Activated T-helper 2 cell treated with anti-CD3 and anti-CD28 coated beads, Interferon-gamma antibody, Interleukin-2, Interleukin-4, amounts not matched to agents 10 μg/mL and 5 μg/mL and 100 μg/mL, durations not matched to agents 14 hours and 24 hours and 36 hours (primary cell): ENCODE data around the gene KRT73. TPM values are rescaled to one million over a fixed set of nuclear protein-coding genes. Genes with fewer than 3 reads are reported as not detected.

Experiments used
- DNase-seq: peaks from one replicate; pipeline ENCODE4 v3.0.0; 2021; ENCODE audit warnings: low spot score
- H3K27ac Mint-ChIP-seq: one replicate; pipeline ENCODE4 v1.8.0; 2021; ENCODE audit warnings: mixed read lengths
- H3K27me3 Mint-ChIP-seq: one replicate; pipeline ENCODE4 v1.8.0; 2021; ENCODE audit warnings: low read depth, mixed read lengths
- H3K36me3 Mint-ChIP-seq: one replicate; pipeline ENCODE4 v1.8.0; 2021; ENCODE audit warnings: low read depth, mixed read lengths
- H3K4me1 Mint-ChIP-seq: one replicate; pipeline ENCODE4 v1.8.0; 2021; ENCODE audit warnings: low read depth, mixed read lengths
- H3K4me3 Mint-ChIP-seq: one replicate; pipeline ENCODE4 v1.8.0; 2021; ENCODE audit warnings: low read depth, mild to moderate bottlenecking, moderate library complexity, mixed read lengths
- H3K9me3 Mint-ChIP-seq: one replicate; pipeline ENCODE4 v1.8.0; 2021; ENCODE audit warnings: mixed read lengths
- intact Hi-C: fragments of 100-400 bp; cut with micrococcal nuclease; formaldehyde crosslinking; loops from one replicate; pipeline ENCODE4 v1.15.1; 2023
- total RNA-seq: library from RNA; stranded (reverse); gene quantifications from 2 replicates; pipeline ENCODE4 v1.2.3, GENCODE V29; 2022

The KRT73 gene
- total RNA-seq, 1 donor from 2014 or later = not detected

- intact Hi-C loops = no loop called here
- Mint-ChIP-seq H3K9me3 (no peaks in the 10 kb centered on the region), H3K4me3 (no peak overlapping the region), H3K27ac (no peak overlapping the region), H3K4me1 (peaks cover 2% of the 10 kb centered on the region), H3K27me3 (peaks cover 19% of the 10 kb centered on the region), H3K36me3 (no peaks in the 10 kb centered on the region)
- no peak for DNase-seq
These were observed 38.3 kb upstream of the KRT73 start for GRCh38 chr12:52656616-52657015.

GRCh38 chr12:52655720-52656124 is 37.4 kb upstream of the KRT73 start:
- no peak for DNase-seq
- Mint-ChIP-seq H3K4me3 (no peak overlapping the region), H3K4me1 (peaks cover 2% of the 10 kb centered on the region), H3K9me3 (no peaks in the 10 kb centered on the region), H3K27ac (no peak overlapping the region), H3K36me3 (no peaks in the 10 kb centered on the region), H3K27me3 (peaks cover 19% of the 10 kb centered on the region)
- intact Hi-C loops = no loop called here

- Mint-ChIP-seq H3K9me3 (no peaks in the 10 kb centered on the region), H3K4me1 (peaks cover 2% of the 10 kb centered on the region), H3K27me3 (peaks cover 19% of the 10 kb centered on the region), H3K36me3 (no peaks in the 10 kb centered on the region), H3K27ac (no peak overlapping the region), H3K4me3 (no peak overlapping the region)
- DNase-seq = no peak
- intact Hi-C loops = no loop called here
These were observed 36.9 kb upstream of the KRT73 start for GRCh38 chr12:52655251-52655650.

DNA sequence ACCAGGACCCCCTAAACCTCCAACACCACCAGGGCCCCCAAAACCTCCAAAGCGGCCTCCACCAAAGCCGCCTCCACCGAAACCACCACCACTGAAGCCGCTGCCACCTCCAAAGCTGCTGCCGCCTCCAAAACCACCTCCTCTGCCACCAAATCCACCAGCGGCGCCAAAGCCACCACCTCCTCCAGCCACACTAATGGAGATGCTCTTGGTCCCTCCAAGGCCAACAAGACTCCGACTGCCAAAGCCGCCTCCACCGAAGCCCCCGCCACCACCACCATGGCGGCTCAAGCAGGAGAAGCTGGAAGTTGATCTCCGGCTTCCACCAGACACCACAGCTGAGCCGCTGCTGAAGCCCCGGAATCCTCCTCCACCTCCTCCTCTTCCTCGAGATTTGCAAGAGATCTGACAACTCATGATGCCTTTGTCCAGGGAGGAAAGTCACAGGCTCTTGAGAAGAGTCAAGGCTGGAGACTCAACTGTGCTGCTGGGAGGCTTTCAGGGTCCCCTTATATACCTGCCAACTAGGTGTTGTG is 33.4 kb upstream of the KRT73 start, which contains the start of gene KRT2:
KRT2 (minus strand) TSS at position 486 of the 536 bp plus-strand sequence; CDS start at position 417, 69 bp downstream.
- intact Hi-C loops = no loop called here
- Mint-ChIP-seq H3K27ac (no peak within 1 kb of the TSS), H3K36me3 (no peaks in the 10 kb centered on the region)

GRCh38 chr12:52650520-52651081 is 32.2 kb upstream of the KRT73 start:
- H3K27me3 Mint-ChIP-seq = peaks cover 12% of the 10 kb centered on the region
- H3K4me3 Mint-ChIP-seq = no peak overlapping the region
- no peaks in the 10 kb centered on the region for H3K36me3 Mint-ChIP-seq
- peaks cover 23% of the 10 kb centered on the region for H3K4me1 Mint-ChIP-seq
- intact Hi-C loops = no loop called here
- H3K9me3 Mint-ChIP-seq = no peaks in the 10 kb centered on the region
- no peak for DNase-seq
- no peak overlapping the region for H3K27ac Mint-ChIP-seq

More for the DNA sequence above, 33.4 kb upstream of the KRT73 start, which contains the start of gene KRT2:
- Mint-ChIP-seq H3K4me3 (no peak within 1 kb of the TSS), H3K27me3 (peaks cover 16% of the 10 kb centered on the region), H3K4me1 (peaks cover 11% of the 10 kb centered on the region), H3K9me3 (no peaks in the 10 kb centered on the region)
- DNase-seq = no peak

- no peak overlapping the region for H3K27ac Mint-ChIP-seq
- H3K36me3 Mint-ChIP-seq = no peaks in the 10 kb centered on the region
- intact Hi-C loops = no loop called here
- H3K9me3 Mint-ChIP-seq = no peaks in the 10 kb centered on the region
- H3K4me3 Mint-ChIP-seq = no peak overlapping the region
- no peak for DNase-seq
- peaks cover 9% of the 10 kb centered on the region for H3K27me3 Mint-ChIP-seq
- H3K4me1 Mint-ChIP-seq = peaks cover 37% of the 10 kb centered on the region
These were observed 30.7 kb upstream of the KRT73 start for GRCh38 chr12:52649066-52649465.

GRCh38 chr12:52648012-52648550 is 29.7 kb upstream of the KRT73 start:
- Mint-ChIP-seq H3K9me3 (no peaks in the 10 kb centered on the region), H3K27ac (no peak overlapping the region), H3K36me3 (no peaks in the 10 kb centered on the region), H3K4me1 (peaks cover 37% of the 10 kb centered on the region), H3K27me3 (peaks cover 6% of the 10 kb centered on the region), H3K4me3 (no peak overlapping the region)
- intact Hi-C loops = no loop called here
- DNase-seq = no peak

GRCh38 chr12:52647601-52648000 is 29.2 kb upstream of the KRT73 start:
- H3K27me3 Mint-ChIP-seq = peaks cover 6% of the 10 kb centered on the region
- intact Hi-C loops = no loop called here
- H3K9me3 Mint-ChIP-seq = no peaks in the 10 kb centered on the region
- no peaks in the 10 kb centered on the region for H3K36me3 Mint-ChIP-seq
- no peak overlapping the region for H3K4me3 Mint-ChIP-seq
- H3K4me1 Mint-ChIP-seq = peaks cover 35% of the 10 kb centered on the region
- DNase-seq = peak; percentile 6
- H3K27ac Mint-ChIP-seq = no peak overlapping the region

- no peaks in the 10 kb centered on the region for H3K9me3 Mint-ChIP-seq
- no peak overlapping the region for H3K4me3 Mint-ChIP-seq
- intact Hi-C loops = no loop called here
- H3K36me3 Mint-ChIP-seq = no peaks in the 10 kb centered on the region
- H3K27me3 Mint-ChIP-seq = peaks cover 10% of the 10 kb centered on the region
- no peak overlapping the region for H3K27ac Mint-ChIP-seq
- peaks cover 40% of the 10 kb centered on the region for H3K4me1 Mint-ChIP-seq
- peak; percentile 4 for DNase-seq
These were observed 28.3 kb upstream of the KRT73 start for GRCh38 chr12:52646613-52647012.

DNA sequence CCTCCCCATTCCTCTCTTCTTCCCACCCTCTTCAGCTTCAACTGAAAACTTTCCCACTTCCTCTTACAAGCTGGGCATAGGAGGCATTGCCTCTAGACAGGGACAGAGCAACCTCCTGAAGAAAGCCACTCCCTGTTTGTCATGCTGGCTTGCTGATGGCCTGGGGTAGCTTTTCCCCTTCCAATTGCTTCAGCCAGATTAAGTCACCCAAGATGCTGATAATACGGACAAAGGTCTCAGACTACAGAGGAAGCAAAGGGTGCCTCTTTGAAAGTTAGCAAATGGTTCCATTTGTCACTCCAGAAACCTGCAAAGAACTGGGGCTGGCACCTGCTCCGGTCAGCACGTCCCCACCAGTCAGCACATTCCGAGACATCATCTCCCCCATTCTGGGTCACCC is 27.6 kb upstream of the KRT73 start:
- DNase-seq = peak; percentile 6
- peak overlapping the region; percentile 18 for H3K4me3 Mint-ChIP-seq
- H3K27ac Mint-ChIP-seq = peak overlapping the region; percentile 78
- H3K4me1 Mint-ChIP-seq = peaks cover 42% of the 10 kb centered on the region
- no peaks in the 10 kb centered on the region for H3K36me3 Mint-ChIP-seq
- H3K27me3 Mint-ChIP-seq = peaks cover 12% of the 10 kb centered on the region
- H3K9me3 Mint-ChIP-seq = no peaks in the 10 kb centered on the region
- intact Hi-C loops = no loop called here

DNA sequence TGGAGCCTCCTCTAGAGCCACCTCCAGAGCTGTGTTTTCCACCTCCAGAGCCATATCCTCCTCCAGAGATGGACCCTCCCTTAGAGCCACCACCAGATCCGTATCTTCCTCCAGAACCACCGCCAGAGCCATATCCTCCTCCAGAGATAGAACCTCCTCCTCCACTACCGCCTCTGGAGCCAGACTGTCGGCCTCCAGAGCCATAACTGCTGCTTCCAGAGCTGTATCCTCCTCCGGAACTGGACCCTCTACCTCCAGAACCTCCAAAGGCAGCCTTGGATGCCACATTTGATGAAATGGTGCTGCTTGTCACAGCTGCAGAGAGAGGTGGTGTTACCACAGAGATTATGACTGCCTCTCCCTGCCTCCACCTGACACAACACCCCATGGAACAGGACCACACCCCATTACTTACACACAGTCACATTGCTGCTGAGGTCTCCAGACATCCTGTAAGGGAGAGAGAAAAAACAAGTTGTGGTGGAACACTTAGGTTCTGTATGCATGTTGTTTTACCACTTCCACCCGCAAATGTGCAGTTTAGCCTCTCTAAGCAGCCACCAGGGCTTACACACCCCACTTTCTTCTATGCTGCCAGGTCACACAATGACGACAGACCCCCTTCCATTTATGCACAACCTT is 26.9 kb upstream of the KRT73 start:
- peak; percentile 64 for DNase-seq
- H3K9me3 Mint-ChIP-seq = no peaks in the 10 kb centered on the region

GRCh38 chr12:52644078-52644415 is 25.7 kb upstream of the KRT73 start:
- no peak overlapping the region for H3K27ac Mint-ChIP-seq
- no peaks in the 10 kb centered on the region for H3K9me3 Mint-ChIP-seq

More for the DNA sequence above, 26.9 kb upstream of the KRT73 start:
- Mint-ChIP-seq H3K36me3 (no peaks in the 10 kb centered on the region), H3K27me3 (peaks cover 15% of the 10 kb centered on the region), H3K27ac (peak overlapping the region; percentile 78), H3K4me1 (peaks cover 42% of the 10 kb centered on the region), H3K4me3 (no peak overlapping the region)
- intact Hi-C loops = no loop called here

More at GRCh38 chr12:52644078-52644415, 25.7 kb upstream of the KRT73 start:
- intact Hi-C loops = no loop called here
- DNase-seq = no peak
- Mint-ChIP-seq H3K4me1 (peaks cover 40% of the 10 kb centered on the region), H3K27me3 (peaks cover 17% of the 10 kb centered on the region), H3K4me3 (no peak overlapping the region), H3K36me3 (no peaks in the 10 kb centered on the region)
